GM12891 (cell line): ENCODE results near the gene TMEM219.

Experiments
- DNase-seq: peaks from one replicate; pipeline ENCODE4 v3.0.0; 2011; ENCODE audit warnings: low spot score; ENCODE audit not compliant: insufficient read length
- FAIRE-seq: peaks from 2 replicates; lab custom pipeline; 2011; peaks lifted over from hg19 to GRCh38; lab: Jason Lieb, UNC
- PAX5 ChIP-seq: IDR thresholded peaks from 2 replicates; pipeline ENCODE4 v1.6.1; 2011; ENCODE audit warnings: low read length, moderate library complexity, mild to moderate bottlenecking; ENCODE audit not compliant: insufficient read depth, severe bottlenecking
- POLR2A ChIP-seq: IDR thresholded peaks from 2 replicates; pipeline ENCODE4 v1.6.1; 2011; ENCODE audit warnings: low read depth, low read length, control low read depth
- POLR2AphosphoS5 ChIP-seq: IDR thresholded peaks from 2 replicates; pipeline ENCODE4 v1.6.1; 2011; ENCODE audit warnings: low read depth, low read length, control low read depth
- POU2F2 ChIP-seq: IDR thresholded peaks from 2 replicates; pipeline ENCODE4 v1.6.1; 2011; ENCODE audit warnings: low read depth, mild to moderate bottlenecking, control low read depth, low read length, moderate library complexity
- SPI1 ChIP-seq: IDR thresholded peaks from 2 replicates; pipeline ENCODE4 v1.6.1; 2011; ENCODE audit warnings: low read depth, low read length, control low read depth
- TAF1 ChIP-seq: IDR thresholded peaks from 2 replicates; pipeline ENCODE4 v1.6.1; 2011; ENCODE audit warnings: low read depth, low read length, control low read depth

TMEM219 gene

GRCh38 chr16:29987371-29988085 is 25.6 kb downstream of the TMEM219 start:
- DNase-seq (no peak), FAIRE-seq (no peak)
- TF ChIP-seq SPI1, result no peak
- no peak for TF ChIP-seq POLR2A
- no peak for TF ChIP-seq POLR2AphosphoS5
- TF ChIP-seq POU2F2, result no peak
- no peak for TF ChIP-seq TAF1
- no peak for TF ChIP-seq PAX5

- DNase-seq, result no peak
- TF ChIP-seq POLR2AphosphoS5, result no peak
- no peak for TF ChIP-seq PAX5
- TF ChIP-seq POU2F2, result no peak
- no peak for FAIRE-seq
Measured at GRCh38 chr16:29988346-29989075, 26.6 kb downstream of the TMEM219 start.

GRCh38 chr16:29989111-29989858 is 27.4 kb downstream of the TMEM219 start:
- DNase-seq (no peak), FAIRE-seq (no peak)
- TF ChIP-seq PAX5, result no peak
- TF ChIP-seq POLR2AphosphoS5, result no peak
- no peak for TF ChIP-seq TAF1

- no peak for TF ChIP-seq PAX5
- TF ChIP-seq POLR2A, result no peak
- no peak for TF ChIP-seq SPI1
- no peak for TF ChIP-seq TAF1
- TF ChIP-seq POU2F2, result no peak
- DNase-seq (no peak), FAIRE-seq (no peak)
Measured at GRCh38 chr16:29990034-29990433, 28.2 kb downstream of the TMEM219 start.

GRCh38 chr16:29990883-29991570 is 29.1 kb downstream of the TMEM219 start:
- FAIRE-seq (no peak), DNase-seq (no peak)
- TF ChIP-seq POLR2AphosphoS5 (no peak), PAX5 (no peak)

- no peak for FAIRE-seq
- TF ChIP-seq POU2F2, result no peak
- TF ChIP-seq POLR2A, result no peak
- TF ChIP-seq SPI1, result no peak
- no peak for TF ChIP-seq PAX5
- TF ChIP-seq TAF1, result no peak
- TF ChIP-seq POLR2AphosphoS5, result no peak
Measured at GRCh38 chr16:29991571-29991904, 29.7 kb downstream of the TMEM219 start.

GRCh38 chr16:29992344-29992967 is 30.6 kb downstream of the TMEM219 start:
- FAIRE-seq (no peak), DNase-seq (no peak)
- TF ChIP-seq SPI1, result no peak
- TF ChIP-seq TAF1, result no peak
- TF ChIP-seq POLR2A, result no peak; the same call in 1 of the 2 replicates
- TF ChIP-seq POLR2AphosphoS5, result no peak
- TF ChIP-seq PAX5, result no peak
- no peak for TF ChIP-seq POU2F2

More at GRCh38 chr16:29991571-29991904, 29.7 kb downstream of the TMEM219 start:
- DNase-seq, result no peak

GRCh38 chr16:29993191-29993902 is 31.5 kb downstream of the TMEM219 start:
- TF ChIP-seq TAF1, result no peak
- DNase-seq (no peak), FAIRE-seq (no peak)
